Measurements from ENCODE around the gene UPK3BL2. TPM values are rescaled to one million over a fixed set of nuclear protein-coding genes. Genes with fewer than 3 reads are reported as not detected.
"Not testable (repeated sequence)": the region's sequence is repeated elsewhere in the genome, so short reads cannot be mapped to it uniquely, and the experiment has no call there.

The UPK3BL2 gene
- total RNA-seq, 1 experiment from 2014 or later: 36.8 TPM

- H3K27ac ChIP-seq; H3K4me3 ChIP-seq; DNase-seq; H3K4me1 ChIP-seq (replicated peaks; ENCODE audit: insufficient read depth); H3K9me3 ChIP-seq (ENCODE audit: insufficient read depth, low read depth); H2AFZ ChIP-seq; H3K27me3 ChIP-seq (ENCODE audit: insufficient read depth, low read depth); H3K79me2 ChIP-seq (ENCODE audit: low read depth); H3K9me2 ChIP-seq (ENCODE audit: insufficient read depth); H3K36me3 ChIP-seq (ENCODE audit: low read depth); CTCF ChIA-PET; H3K4me2 ChIP-seq; BruUV-seq (replicated peaks); H3F3A ChIP-seq (ENCODE audit: insufficient read depth, low read depth); intact Hi-C loops (cut with micrococcal nuclease; ENCODE audit: unreplicated experiment); POLR2A ChIA-PET (ENCODE audit: unreplicated experiment); H4K20me1 ChIP-seq (ENCODE audit: insufficient read depth): not testable (repeated sequence)
Measured at GRCh38 chr7:102514881-102515721, 28.4 kb downstream of the UPK3BL2 start.

- H3K27me3 ChIP-seq (ENCODE audit: insufficient read depth, low read depth); H3K4me1 ChIP-seq (replicated peaks; ENCODE audit: insufficient read depth); H3K79me2 ChIP-seq (ENCODE audit: low read depth); H3K9me2 ChIP-seq (ENCODE audit: insufficient read depth); POLR2A ChIA-PET (ENCODE audit: unreplicated experiment); H2AFZ ChIP-seq; H3K4me2 ChIP-seq; H3K9me3 ChIP-seq (ENCODE audit: insufficient read depth, low read depth); BruUV-seq (replicated peaks); H3K27ac ChIP-seq; CTCF ChIA-PET; H3F3A ChIP-seq (ENCODE audit: insufficient read depth, low read depth); H3K4me3 ChIP-seq; H3K36me3 ChIP-seq (ENCODE audit: low read depth); intact Hi-C loops (cut with micrococcal nuclease; ENCODE audit: unreplicated experiment); H4K20me1 ChIP-seq (ENCODE audit: insufficient read depth): not testable (repeated sequence)
- DNase-seq: peak; percentile 9 to 25
Measured at GRCh38 chr7:102512642-102513221, 30.8 kb downstream of the UPK3BL2 start.

- H3K79me2 ChIP-seq (ENCODE audit: low read depth); H3K9me3 ChIP-seq (ENCODE audit: insufficient read depth, low read depth); POLR2A ChIA-PET (ENCODE audit: unreplicated experiment); H3K9me2 ChIP-seq (ENCODE audit: insufficient read depth); H3K4me3 ChIP-seq; H2AFZ ChIP-seq; H3K27ac ChIP-seq; H4K20me1 ChIP-seq (ENCODE audit: insufficient read depth); CTCF ChIA-PET; BruUV-seq (replicated peaks); DNase-seq; H3K27me3 ChIP-seq (ENCODE audit: insufficient read depth, low read depth); H3K4me2 ChIP-seq; intact Hi-C loops (cut with micrococcal nuclease; ENCODE audit: unreplicated experiment); H3K36me3 ChIP-seq (ENCODE audit: low read depth); H3K4me1 ChIP-seq (replicated peaks; ENCODE audit: insufficient read depth); H3F3A ChIP-seq (ENCODE audit: insufficient read depth, low read depth): not testable (repeated sequence)
Measured at GRCh38 chr7:102511860-102512522, 31.5 kb downstream of the UPK3BL2 start.

GRCh38 chr7:102510575-102510974 is 32.9 kb downstream of the UPK3BL2 start:
- H3K36me3 ChIP-seq (ENCODE audit: low read depth); intact Hi-C loops (cut with micrococcal nuclease; ENCODE audit: unreplicated experiment); H3K4me3 ChIP-seq; H3K27me3 ChIP-seq (ENCODE audit: insufficient read depth, low read depth); H3K4me1 ChIP-seq (replicated peaks; ENCODE audit: insufficient read depth); H3F3A ChIP-seq (ENCODE audit: insufficient read depth, low read depth); H4K20me1 ChIP-seq (ENCODE audit: insufficient read depth); H3K4me2 ChIP-seq; H3K9me2 ChIP-seq (ENCODE audit: insufficient read depth); CTCF ChIA-PET; H3K9me3 ChIP-seq (ENCODE audit: insufficient read depth, low read depth); H3K27ac ChIP-seq; H3K79me2 ChIP-seq (ENCODE audit: low read depth); DNase-seq; BruUV-seq (replicated peaks); POLR2A ChIA-PET (ENCODE audit: unreplicated experiment); H2AFZ ChIP-seq: not testable (repeated sequence)

- H3K4me3 ChIP-seq; DNase-seq; H3K27me3 ChIP-seq (ENCODE audit: insufficient read depth, low read depth); H3K4me1 ChIP-seq (replicated peaks; ENCODE audit: insufficient read depth); intact Hi-C loops (cut with micrococcal nuclease; ENCODE audit: unreplicated experiment); H4K20me1 ChIP-seq (ENCODE audit: insufficient read depth); H3K9me3 ChIP-seq (ENCODE audit: insufficient read depth, low read depth); H3F3A ChIP-seq (ENCODE audit: insufficient read depth, low read depth); H3K4me2 ChIP-seq; CTCF ChIA-PET; BruUV-seq (replicated peaks); POLR2A ChIA-PET (ENCODE audit: unreplicated experiment); H3K27ac ChIP-seq; H2AFZ ChIP-seq; H3K9me2 ChIP-seq (ENCODE audit: insufficient read depth); H3K36me3 ChIP-seq (ENCODE audit: low read depth); H3K79me2 ChIP-seq (ENCODE audit: low read depth): not testable (repeated sequence)
Measured at GRCh38 chr7:102507410-102508088, 35.9 kb downstream of the UPK3BL2 start.

GRCh38 chr7:102505298-102506185 is 38.0 kb downstream of the UPK3BL2 start:
- H3K27ac ChIP-seq: peak overlapping the region; percentile 53; the same call in 1 of the 2 replicates
- H3K27me3 ChIP-seq (ENCODE audit: insufficient read depth, low read depth); H4K20me1 ChIP-seq (ENCODE audit: insufficient read depth); H3K79me2 ChIP-seq (ENCODE audit: low read depth); H3K4me1 ChIP-seq (replicated peaks; ENCODE audit: insufficient read depth); H3K9me2 ChIP-seq (ENCODE audit: insufficient read depth); H3K36me3 ChIP-seq (ENCODE audit: low read depth); H2AFZ ChIP-seq; CTCF ChIA-PET; BruUV-seq (replicated peaks); POLR2A ChIA-PET (ENCODE audit: unreplicated experiment); H3F3A ChIP-seq (ENCODE audit: insufficient read depth, low read depth); H3K9me3 ChIP-seq (ENCODE audit: insufficient read depth, low read depth); H3K4me3 ChIP-seq; intact Hi-C loops (cut with micrococcal nuclease; ENCODE audit: unreplicated experiment); DNase-seq: not testable (repeated sequence)
- peak overlapping the region; percentile 42; the same call in 1 of the 2 replicates for H3K4me2 ChIP-seq
